Adrenal gland (tissue), 5 donors: Measurements from ENCODE around the gene MAP3K9.

Experiments
- CTCF ChIP-seq, 6 experiments: fragments of 450-650 bp in 4 of 6; fragments of 200-600 bp in 2 of 6; sonication (generic) in 1 of 6; IDR thresholded peaks; 1 replicate in 5 of 6; 2 replicates in 1 of 6; pipeline versions ENCODE4 v1.5.1 to v1.8.0; 2016 to 2021; ENCODE audit warnings: antibody characterized with exemption in 6 of 6, mild to moderate bottlenecking in 2 of 6, moderate library complexity in 1 of 6
- POLR2A ChIP-seq, 2 donors: fragments of 450-650 bp; IDR thresholded peaks; one replicate each; pipeline ENCODE4 v1.6.1; 2017; ENCODE audit warnings: antibody characterized with exemption in 2 of 2, mild to moderate bottlenecking in 2 of 2, moderate library complexity in 1 of 2
- donor health status: DM: no; HTN: no; CAD: no.

- TF ChIP-seq POLR2A (IDR thresholded peaks at IDR 0.05) (no peak), CTCF (IDR thresholded peaks at IDR 0.05) (no peak)
Measured at GRCh38 chr14:70830998-70831781, 21.9 kb upstream of the MAP3K9 start.
